Thoracic aorta (tissue), 2 donors: Measurements from ENCODE around the gene NAV2. TPM values are rescaled to one million over a fixed set of nuclear protein-coding genes. Genes with fewer than 3 reads are reported as not detected.

Experiments used
- ATAC-seq: fragments of 150-250 bp; one replicate; pipeline ENCODE4 v1.8.0; 2017; ENCODE audit warnings: low read depth; ENCODE audit not compliant: insufficient number of reproducible peaks, low FRiP score
- DNase-seq: peaks from one replicate; pipeline ENCODE4 v3.0.0-alpha.2; 2020; ENCODE audit warnings: low spot score
- H3K27ac ChIP-seq, 2 donors: fragments of 200-600 bp; sonication (generic); 1 replicate in 1 of 2; 2 replicates in 1 of 2; pipeline ENCODE4 v1.5.1; 2016; ENCODE audit warnings: mild to moderate bottlenecking in 2 of 2, moderate library complexity in 2 of 2
- H3K27me3 ChIP-seq: fragments of 200-600 bp; sonication (generic); replicated peaks from 2 replicates; pipeline ENCODE4 v1.6.0; 2016; ENCODE audit warnings: mild to moderate bottlenecking; ENCODE audit not compliant: insufficient read depth
- H3K36me3 ChIP-seq: fragments of 200-600 bp; sonication (generic); one replicate; pipeline ENCODE4 v1.5.1; 2016
- H3K4me1 ChIP-seq, 2 donors: fragments of 200-600 bp; sonication (generic); 1 replicate in 1 of 2; 2 replicates in 1 of 2; pipeline versions ENCODE4 v1.5.1 to v1.6.0; 2016; ENCODE audit warnings: low read depth in 2 of 2, mild to moderate bottlenecking in 1 of 2; ENCODE audit not compliant: control insufficient read depth in 1 of 2
- H3K4me3 ChIP-seq: fragments of 200-600 bp; sonication (generic); 2 replicates; pipeline ENCODE4 v1.5.1; 2016; ENCODE audit warnings: mild to moderate bottlenecking
- H3K9me3 ChIP-seq: fragments of 200-600 bp; sonication (generic); 2 replicates; pipeline ENCODE4 v1.5.1; 2016
- CTCF ChIP-seq: fragments of 200-600 bp; sonication (generic); IDR thresholded peaks from one replicate; pipeline ENCODE4 v1.5.1; 2019; ENCODE audit warnings: antibody characterized with exemption
- total RNA-seq, 2 donors: library from RNA; depleted of rRNA; stranded (reverse); fragments of >200 nt; gene quantifications; one replicate each; pipeline versions ENCODE4 v1.1.0 to v1.2.3, GENCODE V29; 2016

NAV2 gene
- total RNA-seq, 2 donors from 2014 or later, result 125 to 230 TPM

DNA sequence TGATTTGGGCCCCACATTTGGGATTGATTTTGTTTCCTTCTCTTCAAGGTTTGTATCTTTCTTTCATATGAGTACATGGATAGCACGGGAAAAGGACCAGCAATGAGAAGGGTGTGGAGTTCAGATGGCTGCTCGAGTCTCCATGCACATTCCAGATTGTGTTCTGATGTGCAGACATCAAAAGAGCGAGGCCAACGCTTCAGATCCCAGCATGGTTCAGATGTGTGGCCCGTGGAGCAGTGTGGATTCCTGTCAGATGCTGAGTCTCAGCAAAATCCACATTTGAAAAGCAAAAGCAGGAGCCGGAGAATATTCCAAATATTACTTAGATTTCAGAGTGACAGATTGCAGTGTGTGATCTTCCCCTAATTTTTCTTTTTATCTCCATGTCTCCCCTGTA is 228.2 kb downstream of the NAV2 start:
- no peak for ATAC-seq
- TF ChIP-seq CTCF, result no peak
- Histone ChIP-seq H3K4me3 (no peak overlapping the region), H3K9me3 (no peaks in the 10 kb centered on the region), H3K27me3 (no peaks in the 10 kb centered on the region), H3K36me3 (peaks cover 42% of the 10 kb centered on the region), H3K27ac (no peak overlapping the region), H3K4me1 (peaks cover 18 to 42% of the 10 kb centered on the region in 2 donors)
- no peak for DNase-seq

DNA sequence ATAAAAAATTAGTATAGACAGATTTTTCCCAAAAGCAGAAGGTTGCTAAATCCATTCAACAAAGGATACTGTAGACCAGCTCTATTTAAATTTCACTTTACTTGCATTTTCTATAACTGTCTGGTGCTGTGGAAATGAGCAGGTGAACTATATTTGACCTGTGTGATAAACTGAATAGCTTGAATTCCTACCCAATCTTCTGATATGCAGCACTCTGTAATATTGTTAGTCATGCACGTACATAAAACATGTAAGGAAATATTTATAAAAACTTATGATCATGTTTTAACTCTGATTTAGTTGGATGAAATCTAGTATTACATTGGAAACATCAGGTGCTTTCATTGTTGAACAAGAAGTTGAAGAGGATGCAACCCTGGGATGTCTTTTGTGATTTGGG is 234.0 kb downstream of the NAV2 start:
- H3K27ac ChIP-seq, result no peak overlapping the region
- H3K36me3 ChIP-seq, result peaks cover 55% of the 10 kb centered on the region
- no peaks in the 10 kb centered on the region for H3K9me3 ChIP-seq
- no peak for TF ChIP-seq CTCF
- ATAC-seq (no peak), DNase-seq (no peak)
- no peaks in the 10 kb centered on the region for H3K27me3 ChIP-seq
- peaks cover 13 to 50% of the 10 kb centered on the region in 2 donors for H3K4me1 ChIP-seq
- no peak overlapping the region for H3K4me3 ChIP-seq

DNA sequence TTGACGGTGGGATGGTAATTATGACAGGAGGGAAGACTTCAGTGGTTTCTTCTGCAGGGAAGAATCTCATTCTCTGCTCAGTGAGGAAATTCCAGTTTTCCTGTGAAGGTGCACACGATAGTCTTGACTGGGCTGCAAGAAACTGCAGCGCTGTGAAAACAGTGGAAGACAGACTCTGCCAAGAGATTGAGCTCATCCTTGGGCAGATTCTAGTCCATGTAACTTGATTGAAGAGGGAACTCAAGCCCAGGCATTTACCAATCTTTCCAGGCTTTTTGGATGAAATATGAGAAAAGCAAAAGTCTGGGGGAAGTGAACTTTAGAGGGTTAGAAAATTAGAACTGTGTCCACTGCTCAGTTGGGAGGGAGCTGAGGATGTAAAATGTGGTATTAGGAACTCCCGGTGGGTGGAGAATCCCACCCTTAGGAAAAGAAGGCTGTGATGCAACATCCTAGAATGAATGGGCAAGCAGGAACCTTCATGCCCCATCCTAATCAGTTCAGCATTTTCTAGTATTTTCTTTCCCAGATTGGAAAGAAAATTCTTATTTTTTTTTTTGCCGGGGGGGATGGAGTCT is 235.0 kb downstream of the NAV2 start:
- Histone ChIP-seq H3K4me3 (no peak overlapping the region), H3K27ac (no peak overlapping the region), H3K36me3 (peaks cover 47% of the 10 kb centered on the region), H3K27me3 (no peaks in the 10 kb centered on the region), H3K9me3 (no peaks in the 10 kb centered on the region), H3K4me1 (peaks cover 16 to 59% of the 10 kb centered on the region in 2 donors)
- DNase-seq, result no peak
- no peak for ATAC-seq
- no peak for TF ChIP-seq CTCF

DNA sequence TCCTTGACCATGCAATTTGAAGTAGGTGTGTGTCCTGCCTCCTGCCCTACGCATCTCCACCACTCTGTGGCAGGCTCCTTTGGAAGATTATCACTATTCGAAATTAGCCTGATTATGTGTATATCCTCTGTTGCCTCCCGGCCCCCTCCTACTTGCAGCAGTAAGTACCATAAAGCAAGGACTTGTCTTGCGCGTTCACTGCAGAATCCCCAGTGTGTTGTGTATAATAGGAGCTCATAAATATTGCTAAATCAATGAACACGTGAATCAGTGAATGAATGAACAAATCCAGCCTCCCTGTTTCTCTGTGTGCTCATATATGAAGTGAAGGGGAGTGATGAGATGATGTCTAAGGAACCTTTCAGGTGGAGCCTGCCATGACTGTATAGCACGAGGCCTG is 237.0 kb downstream of the NAV2 start:
- peaks cover 25 to 62% of the 10 kb centered on the region in 2 donors for H3K4me1 ChIP-seq
- no peak overlapping the region for H3K27ac ChIP-seq
- H3K4me3 ChIP-seq, result no peak overlapping the region
- no peak for TF ChIP-seq CTCF
- no peaks in the 10 kb centered on the region for H3K9me3 ChIP-seq
- no peaks in the 10 kb centered on the region for H3K27me3 ChIP-seq
- ATAC-seq (no peak), DNase-seq (no peak)
- H3K36me3 ChIP-seq, result peaks cover 41% of the 10 kb centered on the region

GRCh38 chr11:19951558-19952115 is 239.0 kb downstream of the NAV2 start:
- TF ChIP-seq CTCF, result peak; percentile 60
- peaks cover 24% of the 10 kb centered on the region for H3K36me3 ChIP-seq
- peak overlapping the region; percentile 6 for H3K4me3 ChIP-seq
- H3K27ac ChIP-seq, result peak overlapping the region in 1 of 2 donors; percentile 67
- DNase-seq (no peak), ATAC-seq (no peak)
- H3K9me3 ChIP-seq, result no peaks in the 10 kb centered on the region
- H3K4me1 ChIP-seq, result peaks cover 34 to 73% of the 10 kb centered on the region in 2 donors
- no peaks in the 10 kb centered on the region for H3K27me3 ChIP-seq
